Panc1 (cell line): ENCODE results near the gene TRIM8. TPM values are rescaled to one million over a fixed set of nuclear protein-coding genes. Genes with fewer than 3 reads are reported as not detected.

ENCODE experiments used
- ATAC-seq: fragments of 200-7000 bp; cut with Tn5 transposase; 2 replicates; pipeline ENCODE4 v1.9.1; 2020; ENCODE audit warnings: mild to moderate bottlenecking, moderate library complexity
- BruUV-seq: library from RNA; stranded (reverse); fragments of 400-500 nt; replicated peaks from 2 replicates; lab custom pipeline; 2021; lab: Mats Ljungman, UMichigan
- CTCF ChIA-PET: fragments of 300-600 bp; sonication (Branson Sonifier 250); formaldehyde crosslinking; loops from one replicate; lab custom pipeline; 2022; ENCODE audit warnings: antibody characterized with exemption; lab: Charles Lee
- POLR2A ChIA-PET: fragments of 300-600 bp; sonication (Branson Sonifier 250); formaldehyde crosslinking; loops from one replicate; lab custom pipeline; 2022; ENCODE audit warnings: antibody characterized with exemption; lab: Charles Lee
- DNase-seq: peaks from one replicate; pipeline ENCODE4 v3.0.0-alpha.2; 2010; ENCODE audit warnings: low read depth, low spot score
- H3K27ac ChIP-seq: 2 replicates; pipeline ENCODE4 v1.5.1; 2011; ENCODE audit warnings: mild to moderate bottlenecking, low read length, inconsistent platforms
- H3K27me3 ChIP-seq: fragments of 200-500 bp; sonication (Bioruptor generic); 2 replicates; pipeline ENCODE4 v1.6.0; 2014; ENCODE audit warnings: low read length, inconsistent platforms; ENCODE audit not compliant: control insufficient read depth, insufficient read depth
- H3K36me3 ChIP-seq: fragments of 200-500 bp; sonication (Bioruptor generic); 2 replicates; pipeline ENCODE4 v1.5.1; 2014; ENCODE audit warnings: inconsistent platforms, mild to moderate bottlenecking, low read length, moderate library complexity; ENCODE audit not compliant: control insufficient read depth, insufficient read depth
- H3K4me1 ChIP-seq: 2 replicates; pipeline ENCODE4 v1.5.1; 2011; ENCODE audit warnings: inconsistent platforms, mild to moderate bottlenecking, low read length, moderate library complexity; ENCODE audit not compliant: control insufficient read depth, insufficient read depth
- H3K4me3 ChIP-seq, 2 experiments: 2 replicates each; pipeline ENCODE4 v1.5.1; 2011 to 2012; ENCODE audit warnings: low read depth in 2 of 2, low read length in 2 of 2, mild to moderate bottlenecking in 2 of 2, inconsistent platforms in 1 of 2, moderate library complexity in 1 of 2
- H3K9me3 ChIP-seq: fragments of 200-500 bp; sonication (Bioruptor generic); 2 replicates; pipeline ENCODE4 v1.5.1; 2014; ENCODE audit warnings: low read depth, mild to moderate bottlenecking, inconsistent platforms, low read length, moderate library complexity; ENCODE audit not compliant: control insufficient read depth, insufficient read depth
- POLR2AphosphoS5 ChIP-seq: IDR thresholded peaks from 2 replicates; pipeline ENCODE4 v1.6.1; 2012; ENCODE audit warnings: mild to moderate bottlenecking, low read depth, low read length, moderate library complexity
- SIN3A ChIP-seq: IDR thresholded peaks from 2 replicates; pipeline ENCODE4 v1.6.1; 2012; ENCODE audit warnings: low read depth, mild to moderate bottlenecking, low read length, moderate library complexity, borderline replicate concordance; ENCODE audit not compliant: insufficient read depth
- TCF7L2 ChIP-seq: IDR thresholded peaks from 2 replicates; pipeline ENCODE4 v1.6.1; 2011; ENCODE audit warnings: mild to moderate bottlenecking, low read depth, low read length, inconsistent platforms
- in situ Hi-C: cut with HindIII; loops from 2 replicates; pipeline ENCODE4 v1.10.0; 2016; ENCODE audit warnings: low sequenced_read_pairs, low pct_unique_long_range_greater_than_20kb
- intact Hi-C: fragments of 100-400 bp; cut with micrococcal nuclease; formaldehyde crosslinking; loops from one replicate; pipeline ENCODE4 v1.10.0; 2022; ENCODE audit not compliant: unreplicated experiment
- total RNA-seq: library from RNA; stranded (reverse); gene quantifications from one replicate; pipeline ENCODE4 v1.2.1, GENCODE V29; 2021; ENCODE audit not compliant: unreplicated experiment
- TF ChIP-seq, protein P1 (sequence below): fragments of 450-650 bp; IDR thresholded peaks from 2 replicates; pipeline ENCODE4 v1.5.1; 2017; ENCODE audit warnings: mild to moderate bottlenecking
- TF ChIP-seq, protein P2 (sequence below), 2 experiments: IDR thresholded peaks; 2 replicates each; pipeline ENCODE4 v1.6.1; 2011 to 2012; ENCODE audit warnings: low read depth in 2 of 2, control low read depth in 1 of 2, low read length in 1 of 2, mild to moderate bottlenecking in 1 of 2, moderate library complexity in 1 of 2; ENCODE audit not compliant: insufficient read depth in 1 of 2

The TRIM8 gene
- total RNA-seq, 1 experiment from 2014 or later: 54.4 TPM

DNA sequence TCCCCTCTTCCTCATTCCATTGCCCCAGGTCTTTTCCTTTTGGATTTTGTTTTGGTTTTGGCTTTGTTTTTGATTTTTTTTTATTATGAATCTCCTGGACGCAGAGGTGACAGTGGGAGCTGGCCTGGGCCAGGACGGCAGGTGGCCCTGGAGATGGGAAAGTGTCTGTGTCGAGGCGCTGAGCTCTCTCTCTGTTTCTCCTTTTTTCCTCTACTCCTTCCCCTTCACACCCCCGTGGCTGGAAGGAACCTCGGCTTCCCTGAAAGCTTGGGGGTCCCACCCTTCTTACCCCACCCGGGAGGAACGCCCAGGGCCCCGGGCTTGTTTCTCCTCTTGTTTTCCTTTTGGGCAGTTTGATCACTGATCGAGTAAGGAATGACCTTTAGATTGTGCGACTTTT lies 13.2 kb downstream of the TRIM8 start:
- Histone ChIP-seq H3K27ac (no peak overlapping the region), H3K36me3 (peaks cover 7% of the 10 kb centered on the region; the same call in 1 of the 2 replicates), H3K4me3 (no peak overlapping the region), H3K9me3 (no peaks in the 10 kb centered on the region), H3K4me1 (peaks cover 16% of the 10 kb centered on the region), H3K27me3 (no peaks in the 10 kb centered on the region)
- TF ChIP-seq, protein P1, sequence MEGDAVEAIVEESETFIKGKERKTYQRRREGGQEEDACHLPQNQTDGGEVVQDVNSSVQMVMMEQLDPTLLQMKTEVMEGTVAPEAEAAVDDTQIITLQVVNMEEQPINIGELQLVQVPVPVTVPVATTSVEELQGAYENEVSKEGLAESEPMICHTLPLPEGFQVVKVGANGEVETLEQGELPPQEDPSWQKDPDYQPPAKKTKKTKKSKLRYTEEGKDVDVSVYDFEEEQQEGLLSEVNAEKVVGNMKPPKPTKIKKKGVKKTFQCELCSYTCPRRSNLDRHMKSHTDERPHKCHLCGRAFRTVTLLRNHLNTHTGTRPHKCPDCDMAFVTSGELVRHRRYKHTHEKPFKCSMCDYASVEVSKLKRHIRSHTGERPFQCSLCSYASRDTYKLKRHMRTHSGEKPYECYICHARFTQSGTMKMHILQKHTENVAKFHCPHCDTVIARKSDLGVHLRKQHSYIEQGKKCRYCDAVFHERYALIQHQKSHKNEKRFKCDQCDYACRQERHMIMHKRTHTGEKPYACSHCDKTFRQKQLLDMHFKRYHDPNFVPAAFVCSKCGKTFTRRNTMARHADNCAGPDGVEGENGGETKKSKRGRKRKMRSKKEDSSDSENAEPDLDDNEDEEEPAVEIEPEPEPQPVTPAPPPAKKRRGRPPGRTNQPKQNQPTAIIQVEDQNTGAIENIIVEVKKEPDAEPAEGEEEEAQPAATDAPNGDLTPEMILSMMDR: no peak
- TF ChIP-seq POLR2AphosphoS5: no peak
- no peak for TF ChIP-seq TCF7L2
- no peak for TF ChIP-seq SIN3A
- TF ChIP-seq, protein P2, sequence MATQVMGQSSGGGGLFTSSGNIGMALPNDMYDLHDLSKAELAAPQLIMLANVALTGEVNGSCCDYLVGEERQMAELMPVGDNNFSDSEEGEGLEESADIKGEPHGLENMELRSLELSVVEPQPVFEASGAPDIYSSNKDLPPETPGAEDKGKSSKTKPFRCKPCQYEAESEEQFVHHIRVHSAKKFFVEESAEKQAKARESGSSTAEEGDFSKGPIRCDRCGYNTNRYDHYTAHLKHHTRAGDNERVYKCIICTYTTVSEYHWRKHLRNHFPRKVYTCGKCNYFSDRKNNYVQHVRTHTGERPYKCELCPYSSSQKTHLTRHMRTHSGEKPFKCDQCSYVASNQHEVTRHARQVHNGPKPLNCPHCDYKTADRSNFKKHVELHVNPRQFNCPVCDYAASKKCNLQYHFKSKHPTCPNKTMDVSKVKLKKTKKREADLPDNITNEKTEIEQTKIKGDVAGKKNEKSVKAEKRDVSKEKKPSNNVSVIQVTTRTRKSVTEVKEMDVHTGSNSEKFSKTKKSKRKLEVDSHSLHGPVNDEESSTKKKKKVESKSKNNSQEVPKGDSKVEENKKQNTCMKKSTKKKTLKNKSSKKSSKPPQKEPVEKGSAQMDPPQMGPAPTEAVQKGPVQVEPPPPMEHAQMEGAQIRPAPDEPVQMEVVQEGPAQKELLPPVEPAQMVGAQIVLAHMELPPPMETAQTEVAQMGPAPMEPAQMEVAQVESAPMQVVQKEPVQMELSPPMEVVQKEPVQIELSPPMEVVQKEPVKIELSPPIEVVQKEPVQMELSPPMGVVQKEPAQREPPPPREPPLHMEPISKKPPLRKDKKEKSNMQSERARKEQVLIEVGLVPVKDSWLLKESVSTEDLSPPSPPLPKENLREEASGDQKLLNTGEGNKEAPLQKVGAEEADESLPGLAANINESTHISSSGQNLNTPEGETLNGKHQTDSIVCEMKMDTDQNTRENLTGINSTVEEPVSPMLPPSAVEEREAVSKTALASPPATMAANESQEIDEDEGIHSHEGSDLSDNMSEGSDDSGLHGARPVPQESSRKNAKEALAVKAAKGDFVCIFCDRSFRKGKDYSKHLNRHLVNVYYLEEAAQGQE (IDR thresholded peaks at IDR 0.05; ENCODE audit: insufficient read depth in 1 of 2, low read depth in 2 of 2, low read length in 1 of 2): no peak
- intact Hi-C loops: no loop called here
- in situ Hi-C loops: no loop called here
- DNase-seq: no peak
- POLR2A ChIA-PET: interaction anchor here (0.7 kb wide), 1 partner anchor 12 kb away, joined by 11 read pairs; no protein-coding TSS in a partner anchor
- no peak for ATAC-seq
- BruUV-seq: no TSS peak
- CTCF ChIA-PET: no interaction called here

- no peak for TF ChIP-seq POLR2AphosphoS5
- TF ChIP-seq SIN3A: no peak
- TF ChIP-seq, protein P1: no peak
- TF ChIP-seq TCF7L2: no peak
- TF ChIP-seq, protein P2 (IDR thresholded peaks at IDR 0.05; ENCODE audit: insufficient read depth in 1 of 2, low read depth in 2 of 2, low read length in 1 of 2): no peak
- DNase-seq: no peak
- Histone ChIP-seq H3K9me3 (no peaks in the 10 kb centered on the region), H3K27ac (no peak overlapping the region), H3K36me3 (peaks cover 7% of the 10 kb centered on the region; the same call in 1 of the 2 replicates), H3K4me1 (peaks cover 16% of the 10 kb centered on the region), H3K27me3 (no peaks in the 10 kb centered on the region), H3K4me3 (no peak overlapping the region)
- in situ Hi-C loops: no loop called here
- intact Hi-C loops: no loop called here
- CTCF ChIA-PET: interaction anchor here (0.6 kb wide), 1 partner anchor 20 kb away, joined by 4 read pairs; no protein-coding TSS in a partner anchor
- no peak for ATAC-seq
- POLR2A ChIA-PET: interaction anchor here (0.5 to 0.7 kb wide), 2 partner anchors 13 to 617 kb away, joined by 10 to 11 read pairs; no protein-coding TSS in a partner anchor
- no TSS peak for BruUV-seq
Observed at GRCh38 chr10:102657984-102658724, 13.9 kb downstream of the TRIM8 start.
